Caco-2 (cell line): ENCODE data around the gene CCR8. TPM values are rescaled to one million over a fixed set of nuclear protein-coding genes. Genes with fewer than 3 reads are reported as not detected.

ENCODE experiments used
- BruUV-seq: library from RNA; stranded (reverse); fragments of 400-500 nt; replicated peaks from 2 replicates; lab custom pipeline; 2021; lab: Mats Ljungman, UMichigan
- CTCF ChIA-PET: fragments of 300-600 bp; sonication (Branson Sonifier 250); formaldehyde crosslinking; loops from one replicate; lab custom pipeline; 2022; ENCODE audit warnings: antibody characterized with exemption; lab: Charles Lee
- POLR2A ChIA-PET: fragments of 300-600 bp; sonication (Branson Sonifier 250); formaldehyde crosslinking; loops from one replicate; lab custom pipeline; 2022; ENCODE audit warnings: antibody characterized with exemption; lab: Charles Lee
- DNase-seq, 2 experiments: peaks; one replicate each; pipeline versions ENCODE4 v3.0.0 to v3.0.0-alpha.2; 2020 to 2022
- H3K27me3 ChIP-seq: replicated peaks from 2 replicates; pipeline ENCODE4 v1.6.0; 2011; ENCODE audit warnings: low read length; ENCODE audit not compliant: control insufficient read depth, insufficient read depth
- H3K36me3 ChIP-seq: 2 replicates; pipeline ENCODE4 v1.5.1; 2011; ENCODE audit warnings: low read length; ENCODE audit not compliant: control insufficient read depth, insufficient read depth
- H3K4me1 ChIP-seq: fragments of 250-450 bp; sonication (Bioruptor Pico); 2 replicates; pipeline ENCODE4 v1.5.1; 2020; ENCODE audit warnings: mild to moderate bottlenecking
- H3K4me3 ChIP-seq: 2 replicates; pipeline ENCODE4 v1.5.1; 2011; ENCODE audit warnings: low read depth, mild to moderate bottlenecking, control low read depth, low read length
- H3K9me3 ChIP-seq: fragments of 250-450 bp; sonication (Bioruptor Pico); 2 replicates; pipeline ENCODE4 v1.5.1; 2020; ENCODE audit warnings: mild to moderate bottlenecking, moderate library complexity
- H3K27ac Mint-ChIP-seq: one replicate; pipeline ENCODE4 v1.8.0; 2022; ENCODE audit warnings: mixed read lengths; ENCODE audit not compliant: unreplicated experiment
- H3K27me3 Mint-ChIP-seq: one replicate; pipeline ENCODE4 v1.8.0; 2022; ENCODE audit warnings: mixed read lengths; ENCODE audit not compliant: insufficient read depth, unreplicated experiment
- H3K36me3 Mint-ChIP-seq: one replicate; pipeline ENCODE4 v1.8.0; 2022; ENCODE audit warnings: mild to moderate bottlenecking, mixed read lengths; ENCODE audit not compliant: insufficient read depth, unreplicated experiment
- H3K4me1 Mint-ChIP-seq: one replicate; pipeline ENCODE4 v1.8.0; 2022; ENCODE audit warnings: low read depth, mixed read lengths; ENCODE audit not compliant: unreplicated experiment
- H3K4me3 Mint-ChIP-seq: one replicate; pipeline ENCODE4 v1.8.0; 2022; ENCODE audit warnings: mild to moderate bottlenecking, moderate library complexity, mixed read lengths; ENCODE audit not compliant: unreplicated experiment
- H3K9me3 Mint-ChIP-seq: one replicate; pipeline ENCODE4 v1.8.0; 2022; ENCODE audit warnings: mixed read lengths; ENCODE audit not compliant: unreplicated experiment
- intact Hi-C: fragments of 100-400 bp; cut with micrococcal nuclease; formaldehyde crosslinking; loops from one replicate; pipeline ENCODE4 v1.10.0; 2022; ENCODE audit not compliant: unreplicated experiment
- total RNA-seq: library from RNA; stranded (reverse); gene quantifications from 2 replicates; pipeline ENCODE4 v1.2.3, GENCODE V29; 2022
- TF ChIP-seq, protein P1 (sequence below), 2 experiments: fragments of 200-600 bp in 1 of 2; IDR thresholded peaks; 1 replicate in 1 of 2; 2 replicates in 1 of 2; pipeline versions ENCODE4 v1.5.1 to v1.8.0; 2011 to 2022; ENCODE audit warnings: antibody characterized with exemption in 1 of 2, control low read depth in 1 of 2, inconsistent platforms in 1 of 2, low read depth in 1 of 2, low read length in 1 of 2, mild to moderate bottlenecking in 1 of 2, moderate library complexity in 1 of 2; ENCODE audit not compliant: insufficient read depth in 1 of 2, severe bottlenecking in 1 of 2, unreplicated experiment in 1 of 2

CCR8 gene
- total RNA-seq, 1 experiment from 2014 or later: not detected

DNA sequence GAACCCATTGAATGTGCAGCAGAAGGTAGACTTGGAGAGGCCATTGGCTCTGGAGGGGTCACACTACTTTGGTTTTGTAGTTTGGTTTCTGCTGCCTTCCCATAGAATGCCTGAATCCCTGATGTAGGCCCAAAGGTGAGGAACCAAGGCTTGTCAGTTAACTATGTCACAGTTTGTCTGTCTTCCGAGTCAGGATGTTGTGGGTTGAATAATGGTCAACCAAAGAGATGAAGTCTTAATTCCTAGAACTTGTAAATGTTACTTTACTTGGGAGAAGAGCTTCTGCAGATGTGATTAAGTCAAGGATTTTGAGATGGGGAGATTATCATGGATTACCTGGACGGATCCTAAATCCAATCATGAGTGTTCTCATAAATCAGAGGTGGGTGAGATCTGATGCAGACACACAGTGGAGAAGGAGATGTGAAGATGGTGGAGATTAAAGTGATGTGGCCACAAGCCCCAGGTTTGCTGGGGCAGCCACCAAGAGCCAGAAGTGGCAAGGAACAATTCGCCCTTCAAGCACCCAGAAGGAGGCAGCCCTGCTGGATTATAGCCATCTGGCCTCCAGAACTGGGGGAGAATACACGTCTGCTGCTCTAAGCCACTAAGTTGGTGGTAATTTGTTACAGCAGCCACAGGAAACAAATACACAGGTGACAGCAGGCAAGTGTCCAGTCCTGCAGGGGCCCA is 2.3 kb upstream of the CCR8 start:
- CTCF ChIA-PET: no interaction called here

DNA sequence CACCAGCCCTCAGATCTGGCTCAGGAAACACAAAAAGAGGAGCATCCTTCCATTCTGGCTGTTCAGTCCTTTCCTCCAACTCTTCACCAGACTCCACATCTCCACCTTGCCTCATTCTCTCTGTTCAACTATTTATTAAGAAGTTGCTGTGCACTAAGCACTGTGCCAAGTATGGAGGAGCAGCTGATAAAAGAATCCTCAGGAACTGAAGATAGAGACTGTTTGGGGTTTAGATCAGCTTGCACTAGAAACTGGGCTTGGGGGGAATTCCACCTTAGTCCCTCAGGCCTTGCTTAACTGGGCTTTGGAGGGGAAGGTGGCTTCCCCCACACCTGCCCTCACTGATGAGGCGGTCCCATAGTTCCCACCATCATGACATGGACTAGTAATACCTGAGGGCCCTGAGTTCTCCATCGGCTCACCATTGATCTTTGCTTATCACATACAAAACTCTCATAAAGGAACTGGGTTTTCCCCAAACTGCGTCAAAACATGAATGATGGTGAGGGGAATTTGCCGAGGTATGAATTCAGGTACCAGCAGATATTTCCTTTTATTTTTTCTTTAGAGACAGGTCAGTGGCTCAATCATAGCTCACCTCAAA is 1.7 kb upstream of the CCR8 start:
- Histone ChIP-seq H3K27me3 (no peaks in the 10 kb centered on the region), H3K4me1 (no peaks in the 10 kb centered on the region), H3K9me3 (no peaks in the 10 kb centered on the region), H3K4me3 (no peak overlapping the region), H3K36me3 (no peaks in the 10 kb centered on the region)
- no TSS peak for BruUV-seq
- H3K4me3 Mint-ChIP-seq: no peak overlapping the region
- CTCF ChIA-PET: no interaction called here
- no peak overlapping the region for H3K27ac Mint-ChIP-seq
- H3K4me1 Mint-ChIP-seq: no peaks in the 10 kb centered on the region
- H3K36me3 Mint-ChIP-seq: no peaks in the 10 kb centered on the region
- no peaks in the 10 kb centered on the region for H3K27me3 Mint-ChIP-seq
- intact Hi-C loops: no loop called here
- POLR2A ChIA-PET: no interaction called here
- TF ChIP-seq, protein P1, sequence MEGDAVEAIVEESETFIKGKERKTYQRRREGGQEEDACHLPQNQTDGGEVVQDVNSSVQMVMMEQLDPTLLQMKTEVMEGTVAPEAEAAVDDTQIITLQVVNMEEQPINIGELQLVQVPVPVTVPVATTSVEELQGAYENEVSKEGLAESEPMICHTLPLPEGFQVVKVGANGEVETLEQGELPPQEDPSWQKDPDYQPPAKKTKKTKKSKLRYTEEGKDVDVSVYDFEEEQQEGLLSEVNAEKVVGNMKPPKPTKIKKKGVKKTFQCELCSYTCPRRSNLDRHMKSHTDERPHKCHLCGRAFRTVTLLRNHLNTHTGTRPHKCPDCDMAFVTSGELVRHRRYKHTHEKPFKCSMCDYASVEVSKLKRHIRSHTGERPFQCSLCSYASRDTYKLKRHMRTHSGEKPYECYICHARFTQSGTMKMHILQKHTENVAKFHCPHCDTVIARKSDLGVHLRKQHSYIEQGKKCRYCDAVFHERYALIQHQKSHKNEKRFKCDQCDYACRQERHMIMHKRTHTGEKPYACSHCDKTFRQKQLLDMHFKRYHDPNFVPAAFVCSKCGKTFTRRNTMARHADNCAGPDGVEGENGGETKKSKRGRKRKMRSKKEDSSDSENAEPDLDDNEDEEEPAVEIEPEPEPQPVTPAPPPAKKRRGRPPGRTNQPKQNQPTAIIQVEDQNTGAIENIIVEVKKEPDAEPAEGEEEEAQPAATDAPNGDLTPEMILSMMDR (IDR thresholded peaks at IDR 0.05; ENCODE audit: insufficient read depth in 1 of 2, low read depth in 1 of 2, low read length in 1 of 2, severe bottlenecking in 1 of 2, unreplicated experiment in 1 of 2): no peak
- no peak for DNase-seq
- H3K9me3 Mint-ChIP-seq: no peaks in the 10 kb centered on the region

More for the DNA sequence above, 2.3 kb upstream of the CCR8 start:
- Histone ChIP-seq H3K9me3 (no peaks in the 10 kb centered on the region), H3K4me3 (no peak overlapping the region), H3K36me3 (no peaks in the 10 kb centered on the region), H3K4me1 (no peaks in the 10 kb centered on the region), H3K27me3 (no peaks in the 10 kb centered on the region)
- no peak overlapping the region for H3K27ac Mint-ChIP-seq
- intact Hi-C loops: no loop called here
- H3K4me3 Mint-ChIP-seq: no peak overlapping the region
- no peaks in the 10 kb centered on the region for H3K4me1 Mint-ChIP-seq
- POLR2A ChIA-PET: no interaction called here
- no peak for DNase-seq
- H3K36me3 Mint-ChIP-seq: no peaks in the 10 kb centered on the region
- no TSS peak for BruUV-seq
- TF ChIP-seq, protein P1 (IDR thresholded peaks at IDR 0.05; ENCODE audit: insufficient read depth in 1 of 2, low read depth in 1 of 2, low read length in 1 of 2, severe bottlenecking in 1 of 2, unreplicated experiment in 1 of 2): no peak
- no peaks in the 10 kb centered on the region for H3K27me3 Mint-ChIP-seq
- H3K9me3 Mint-ChIP-seq: no peaks in the 10 kb centered on the region

DNA sequence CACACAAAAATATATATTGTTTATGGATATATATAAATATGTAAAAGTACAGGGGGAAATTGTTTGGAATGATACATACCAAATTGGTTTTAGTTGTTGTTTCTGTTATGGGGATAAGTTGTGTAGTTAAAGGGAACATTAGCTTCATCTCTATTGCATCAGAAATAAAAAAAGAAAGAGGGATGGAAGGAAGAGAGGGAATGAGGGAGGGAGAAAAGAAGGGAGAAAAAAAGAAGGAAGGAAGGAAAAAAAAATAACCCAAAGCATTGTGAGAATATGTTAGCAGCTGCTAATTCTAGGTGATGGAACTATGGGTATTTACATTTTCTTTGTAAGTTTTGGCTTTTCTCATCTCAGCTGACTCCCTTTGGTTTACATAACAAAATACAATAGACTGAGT is 1.3 kb downstream of the CCR8 start:
- H3K9me3 ChIP-seq: no peaks in the 10 kb centered on the region
- no peaks in the 10 kb centered on the region for H3K4me1 ChIP-seq
- no peak overlapping the region for H3K4me3 ChIP-seq
- BruUV-seq: no TSS peak
- CTCF ChIA-PET: no interaction called here
- intact Hi-C loops: no loop called here
- TF ChIP-seq, protein P1 (IDR thresholded peaks at IDR 0.05; ENCODE audit: insufficient read depth in 1 of 2, low read depth in 1 of 2, low read length in 1 of 2, severe bottlenecking in 1 of 2, unreplicated experiment in 1 of 2): no peak
- no peak overlapping the region for H3K27ac Mint-ChIP-seq
- no peaks in the 10 kb centered on the region for H3K36me3 Mint-ChIP-seq
- no peak for DNase-seq
- POLR2A ChIA-PET: no interaction called here
- H3K4me3 Mint-ChIP-seq: no peak overlapping the region
- no peaks in the 10 kb centered on the region for H3K27me3 ChIP-seq
- no peaks in the 10 kb centered on the region for H3K4me1 Mint-ChIP-seq
- no peaks in the 10 kb centered on the region for H3K27me3 Mint-ChIP-seq
- H3K36me3 ChIP-seq: no peaks in the 10 kb centered on the region
- no peaks in the 10 kb centered on the region for H3K9me3 Mint-ChIP-seq
